ENCODE results near the gene HOXA7.

- TF ChIP-seq, protein P1, sequence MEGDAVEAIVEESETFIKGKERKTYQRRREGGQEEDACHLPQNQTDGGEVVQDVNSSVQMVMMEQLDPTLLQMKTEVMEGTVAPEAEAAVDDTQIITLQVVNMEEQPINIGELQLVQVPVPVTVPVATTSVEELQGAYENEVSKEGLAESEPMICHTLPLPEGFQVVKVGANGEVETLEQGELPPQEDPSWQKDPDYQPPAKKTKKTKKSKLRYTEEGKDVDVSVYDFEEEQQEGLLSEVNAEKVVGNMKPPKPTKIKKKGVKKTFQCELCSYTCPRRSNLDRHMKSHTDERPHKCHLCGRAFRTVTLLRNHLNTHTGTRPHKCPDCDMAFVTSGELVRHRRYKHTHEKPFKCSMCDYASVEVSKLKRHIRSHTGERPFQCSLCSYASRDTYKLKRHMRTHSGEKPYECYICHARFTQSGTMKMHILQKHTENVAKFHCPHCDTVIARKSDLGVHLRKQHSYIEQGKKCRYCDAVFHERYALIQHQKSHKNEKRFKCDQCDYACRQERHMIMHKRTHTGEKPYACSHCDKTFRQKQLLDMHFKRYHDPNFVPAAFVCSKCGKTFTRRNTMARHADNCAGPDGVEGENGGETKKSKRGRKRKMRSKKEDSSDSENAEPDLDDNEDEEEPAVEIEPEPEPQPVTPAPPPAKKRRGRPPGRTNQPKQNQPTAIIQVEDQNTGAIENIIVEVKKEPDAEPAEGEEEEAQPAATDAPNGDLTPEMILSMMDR (IDR thresholded peaks at IDR 0.05 in 2 of 3, conservative IDR thresholded peaks at IDR 0.05 in 1 of 3; ENCODE audit: control insufficient read depth in 2 of 3, extremely low read depth in 1 of 3, insufficient read depth in 1 of 3, low read depth in 3 of 3, low read length in 3 of 3) = no peak
- TF ChIP-seq CREM (IDR thresholded peaks at IDR 0.05; ENCODE audit: low read depth) (no peak), TCF7 (IDR thresholded peaks at IDR 0.05; ENCODE audit: borderline replicate concordance) (no peak), CBFB (IDR thresholded peaks at IDR 0.05; ENCODE audit: low read depth) (no peak), HCFC1 (IDR thresholded peaks at IDR 0.05; ENCODE audit: low read length) (no peak), CBX3 (IDR thresholded peaks at IDR 0.05; ENCODE audit: borderline replicate concordance, low read depth) (no peak), EZH2 (IDR thresholded peaks at IDR 0.05; ENCODE audit: borderline replicate concordance, control insufficient read depth, low read depth, low read length) (no peak), YY1 (IDR thresholded peaks at IDR 0.05; ENCODE audit: low read depth, low read length) (no peak), POLR2A (IDR thresholded peaks at IDR 0.05; ENCODE audit: low read depth, low read length) (no peak), NRF1 (conservative IDR thresholded peaks at IDR 0.05; ENCODE audit: low read depth, low read length) (no peak), POLR2AphosphoS5 (IDR thresholded peaks at IDR 0.05; ENCODE audit: low read length) (no peak)
- TF ChIP-seq, protein P2, sequence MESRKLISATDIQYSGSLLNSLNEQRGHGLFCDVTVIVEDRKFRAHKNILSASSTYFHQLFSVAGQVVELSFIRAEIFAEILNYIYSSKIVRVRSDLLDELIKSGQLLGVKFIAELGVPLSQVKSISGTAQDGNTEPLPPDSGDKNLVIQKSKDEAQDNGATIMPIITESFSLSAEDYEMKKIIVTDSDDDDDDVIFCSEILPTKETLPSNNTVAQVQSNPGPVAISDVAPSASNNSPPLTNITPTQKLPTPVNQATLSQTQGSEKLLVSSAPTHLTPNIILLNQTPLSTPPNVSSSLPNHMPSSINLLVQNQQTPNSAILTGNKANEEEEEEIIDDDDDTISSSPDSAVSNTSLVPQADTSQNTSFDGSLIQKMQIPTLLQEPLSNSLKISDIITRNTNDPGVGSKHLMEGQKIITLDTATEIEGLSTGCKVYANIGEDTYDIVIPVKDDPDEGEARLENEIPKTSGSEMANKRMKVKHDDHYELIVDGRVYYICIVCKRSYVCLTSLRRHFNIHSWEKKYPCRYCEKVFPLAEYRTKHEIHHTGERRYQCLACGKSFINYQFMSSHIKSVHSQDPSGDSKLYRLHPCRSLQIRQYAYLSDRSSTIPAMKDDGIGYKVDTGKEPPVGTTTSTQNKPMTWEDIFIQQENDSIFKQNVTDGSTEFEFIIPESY (IDR thresholded peaks at IDR 0.05) = no peak
- TF ChIP-seq, protein P3, sequence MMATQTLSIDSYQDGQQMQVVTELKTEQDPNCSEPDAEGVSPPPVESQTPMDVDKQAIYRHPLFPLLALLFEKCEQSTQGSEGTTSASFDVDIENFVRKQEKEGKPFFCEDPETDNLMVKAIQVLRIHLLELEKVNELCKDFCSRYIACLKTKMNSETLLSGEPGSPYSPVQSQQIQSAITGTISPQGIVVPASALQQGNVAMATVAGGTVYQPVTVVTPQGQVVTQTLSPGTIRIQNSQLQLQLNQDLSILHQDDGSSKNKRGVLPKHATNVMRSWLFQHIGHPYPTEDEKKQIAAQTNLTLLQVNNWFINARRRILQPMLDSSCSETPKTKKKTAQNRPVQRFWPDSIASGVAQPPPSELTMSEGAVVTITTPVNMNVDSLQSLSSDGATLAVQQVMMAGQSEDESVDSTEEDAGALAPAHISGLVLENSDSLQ (IDR thresholded peaks at IDR 0.05) = no peak
Measured at GRCh38 chr7:27203365-27203953, 47.0 kb upstream of the HOXA7 start.
